IMR-90 (cell line): Measurements from ENCODE around the gene UBXN1. TPM values are rescaled to one million over a fixed set of nuclear protein-coding genes. Genes with fewer than 3 reads are reported as not detected.
A peak's percentile ranks its signal among the peaks of the same experiment; 100 is the strongest.

Experiments
- ATAC-seq: fragments of 200-7000 bp; cut with Tn5 transposase; 2 replicates; pipeline ENCODE4 v1.9.1; 2020; ENCODE audit warnings: low read depth, mild to moderate bottlenecking, moderate library complexity
- BruUV-seq: library from RNA; stranded (reverse); fragments of 400-500 nt; replicated peaks from 2 replicates; lab custom pipeline; 2021; lab: Mats Ljungman, UMichigan
- CTCF ChIA-PET: fragments of 300-600 bp; formaldehyde crosslinking; extraction: SDS; loops from one replicate; lab custom pipeline; 2021; ENCODE audit warnings: antibody characterized with exemption; lab: Yijun Ruan, JAX
- POLR2A ChIA-PET: fragments of 300-600 bp; sonication (Branson Sonifier 250); formaldehyde crosslinking; loops from one replicate; lab custom pipeline; 2022; ENCODE audit warnings: antibody characterized with exemption; ENCODE audit not compliant: unreplicated experiment; lab: Charles Lee
- DNase-seq: peaks from one replicate; pipeline ENCODE4 v3.0.0; 2013
- H2AFZ ChIP-seq: replicated peaks from 2 replicates; pipeline ENCODE3; 2013; ENCODE audit warnings: low read length, mild to moderate bottlenecking; ENCODE audit not compliant: poor library complexity
- H2AK5ac ChIP-seq: 2 replicates; pipeline ENCODE4 v1.6.1; 2013; ENCODE audit warnings: low read depth, low read length, inconsistent platforms
- H2AK9ac ChIP-seq: replicated peaks from 2 replicates; pipeline ENCODE3; 2013; ENCODE audit warnings: mild to moderate bottlenecking, low read depth, low read length, moderate library complexity; ENCODE audit not compliant: poor library complexity
- H2BK120ac ChIP-seq: 2 replicates; pipeline ENCODE4 v1.6.1; 2013; ENCODE audit warnings: low read depth, low read length, inconsistent platforms
- H2BK15ac ChIP-seq: 3 replicates; pipeline ENCODE4 v1.6.1; 2013; ENCODE audit warnings: low read depth, low read length, inconsistent platforms
- H2BK20ac ChIP-seq: 2 replicates; pipeline ENCODE4 v1.6.1; 2013; ENCODE audit warnings: low read depth, mild to moderate bottlenecking, inconsistent platforms, low read length, moderate library complexity
- H2BK5ac ChIP-seq: 2 replicates; pipeline ENCODE4 v1.6.1; 2013; ENCODE audit warnings: mild to moderate bottlenecking, low read depth, low read length, inconsistent platforms; ENCODE audit not compliant: poor library complexity, severe bottlenecking
- H3K14ac ChIP-seq: replicated peaks from 2 replicates; pipeline ENCODE4 v1.6.1; 2013; ENCODE audit warnings: low read depth, low read length, inconsistent platforms
- H3K18ac ChIP-seq: 2 replicates; pipeline ENCODE4 v1.6.1; 2013; ENCODE audit warnings: low read depth, low read length, control low read depth
- H3K23ac ChIP-seq: 2 replicates; pipeline ENCODE4 v1.6.1; 2013; ENCODE audit warnings: low read depth, low read length, inconsistent platforms
- H3K27ac ChIP-seq: 2 replicates; pipeline ENCODE4 v1.5.1; 2013; ENCODE audit warnings: mild to moderate bottlenecking, control low read depth, low read length; ENCODE audit not compliant: insufficient read depth
- H3K27me3 ChIP-seq: 2 replicates; pipeline ENCODE4 v1.6.1; 2013; ENCODE audit warnings: low read length; ENCODE audit not compliant: control insufficient read depth, insufficient read depth
- H3K36me3 ChIP-seq: 2 replicates; pipeline ENCODE4 v1.6.1; 2013; ENCODE audit warnings: low read length, mixed read lengths; ENCODE audit not compliant: control insufficient read depth, insufficient read depth
- H3K4ac ChIP-seq: 2 replicates; pipeline ENCODE4 v1.6.1; 2013; ENCODE audit warnings: low read depth, low read length, inconsistent platforms
- H3K4me1 ChIP-seq: 2 replicates; pipeline ENCODE4 v1.6.1; 2013; ENCODE audit warnings: low read length, mixed read lengths; ENCODE audit not compliant: control insufficient read depth, insufficient read depth
- H3K4me2 ChIP-seq: 2 replicates; pipeline ENCODE4 v1.6.1; 2013; ENCODE audit warnings: low read depth, mild to moderate bottlenecking, control low read depth, low read length, moderate library complexity
- H3K4me3 ChIP-seq: 2 replicates; pipeline ENCODE4 v1.5.1; 2013; ENCODE audit warnings: low read depth, mild to moderate bottlenecking, control low read depth, low read length, moderate library complexity; ENCODE audit not compliant: insufficient read depth
- H3K56ac ChIP-seq: 2 replicates; pipeline ENCODE4 v1.6.1; 2013; ENCODE audit warnings: low read length, inconsistent platforms; ENCODE audit not compliant: insufficient read depth; ENCODE audit errors: extremely low read depth
- H3K79me1 ChIP-seq, 2 experiments: 2 replicates each; pipeline ENCODE4 v1.6.1; 2013; ENCODE audit warnings: low read length in 2 of 2, inconsistent platforms in 1 of 2, low read depth in 1 of 2
- H3K9ac ChIP-seq: 2 replicates; pipeline ENCODE4 v1.6.1; 2013; ENCODE audit warnings: low read depth, low read length, control low read depth
- H3K9me1 ChIP-seq: 2 replicates; pipeline ENCODE4 v1.6.1; 2013; ENCODE audit warnings: low read length, inconsistent platforms; ENCODE audit not compliant: insufficient read depth
- H3K9me3 ChIP-seq: 2 replicates; pipeline ENCODE4 v1.6.1; 2013; ENCODE audit warnings: low read length; ENCODE audit not compliant: control insufficient read depth, insufficient read depth
- H4K20me1 ChIP-seq: 2 replicates; pipeline ENCODE4 v1.6.1; 2013; ENCODE audit warnings: low read length, inconsistent platforms; ENCODE audit not compliant: insufficient read depth
- H4K5ac ChIP-seq: 2 replicates; pipeline ENCODE4 v1.6.1; 2013; ENCODE audit warnings: mild to moderate bottlenecking, low read depth, low read length, control low read depth
- H4K8ac ChIP-seq, 2 experiments: 2 replicates each; pipeline ENCODE4 v1.6.1; 2013; ENCODE audit warnings: low read depth in 2 of 2, low read length in 2 of 2, control low read depth in 1 of 2, inconsistent platforms in 1 of 2
- H4K91ac ChIP-seq: 2 replicates; pipeline ENCODE4 v1.6.1; 2013; ENCODE audit warnings: low read depth, low read length, inconsistent platforms; ENCODE audit not compliant: insufficient read depth
- BHLHE40 ChIP-seq: fragments of 150-350 bp; IDR thresholded peaks from 2 replicates; pipeline ENCODE4 v1.6.1; 2016; ENCODE audit warnings: mild to moderate bottlenecking, low read depth, low read length
- CEBPB ChIP-seq: IDR thresholded peaks from 2 replicates; pipeline ENCODE4 v1.6.1; 2012; ENCODE audit warnings: low read depth, low read length, improper control_type of control experiment
- CTCF ChIP-seq: conservative IDR thresholded peaks from 2 replicates; pipeline ENCODE4 v1.5.1; 2012; ENCODE audit warnings: mild to moderate bottlenecking, low read depth, low read length, improper control_type of control experiment
- MAZ ChIP-seq: IDR thresholded peaks from 2 replicates; pipeline ENCODE4 v1.6.1; 2012; ENCODE audit warnings: low read depth, mild to moderate bottlenecking, low read length, improper control_type of control experiment, moderate library complexity, borderline replicate concordance
- MXI1 ChIP-seq: IDR thresholded peaks from 2 replicates; pipeline ENCODE4 v1.6.1; 2012; ENCODE audit warnings: low read depth, mild to moderate bottlenecking, low read length, moderate library complexity, borderline replicate concordance
- NFE2L2 ChIP-seq: fragments of 150-350 bp; IDR thresholded peaks from 2 replicates; pipeline ENCODE4 v1.6.1; 2016; ENCODE audit warnings: low read depth, mild to moderate bottlenecking, low read length
- POLR2A ChIP-seq: IDR thresholded peaks from 2 replicates; pipeline ENCODE4 v1.6.1; 2012; ENCODE audit warnings: mild to moderate bottlenecking, low read depth, low read length
- RCOR1 ChIP-seq: IDR thresholded peaks from 2 replicates; pipeline ENCODE4 v1.6.1; 2012; ENCODE audit warnings: mild to moderate bottlenecking, low read length, improper control_type of control experiment; ENCODE audit not compliant: insufficient replicate concordance
- RFX5 ChIP-seq: IDR thresholded peaks from 2 replicates; pipeline ENCODE4 v1.8.0; 2012; ENCODE audit warnings: low read depth, mild to moderate bottlenecking, low read length, moderate library complexity
- WGBS, 2 experiments: methylation state at CpG; one replicate each; pipeline versions ENCODE4 v1.1.5 to v1.1.7; 2013; ENCODE audit warnings: missing lambda C conversion rate in 2 of 2; ENCODE audit not compliant: insufficient read length in 1 of 2; ENCODE audit errors: extremely low coverage in 2 of 2; 5-methylcytosine and 5-hydroxymethylcytosine counted together
- dilution Hi-C: fragments of 300-500 bp; cut with HindIII; formaldehyde crosslinking; loops from one replicate; pipeline ENCODE4 v1.14.3; 2018; ENCODE audit warnings: low sequenced_read_pairs; ENCODE audit not compliant: unreplicated experiment
- in situ Hi-C: fragments of 300-500 bp; cut with MboI; formaldehyde crosslinking; loops from 3 replicates; pipeline ENCODE4 v1.14.3; 2019; ENCODE audit warnings: low sequenced_read_pairs, inconsistent platforms, mixed read lengths
- intact Hi-C: fragments of 100-400 bp; cut with micrococcal nuclease; formaldehyde crosslinking; loops from 2 replicates; pipeline ENCODE4 v1.10.0; 2022
- polyA plus RNA-seq, 3 experiments: library from polyadenylated mRNA; depleted of rRNA; stranded (reverse); fragments of >200 nt; gene quantifications; 2 replicates each; pipeline ENCODE4 v1.2.3, GENCODE V29; 2012; ENCODE audit warnings: low replicate concordance in 1 of 3
- total RNA-seq: library from RNA; depleted of rRNA; stranded (reverse); fragments of >200 nt; gene quantifications from 2 replicates; pipeline ENCODE4 v1.2.3, GENCODE V29; 2012

The UBXN1 gene
- total and polyA plus RNA-seq, 2 of the 4 experiments (the other 2 are of a cell fraction), result 50.0 to 81.6 TPM

GRCh38 chr11:62645946-62646824 lies 32.7 kb downstream of the UBXN1 start, which contains the start of gene GANAB:
Gene GANAB, minus strand, starts transcription at chr11:62646613. Its CDS starts 14 bp downstream, at chr11:62646599.
- no peaks in the 10 kb centered on the region for H3K9me3 ChIP-seq
- H2AK5ac ChIP-seq, result peak within 1 kb of the TSS; percentile 96
- intact Hi-C loops (no loop called here), dilution Hi-C loops (no loop called here), in situ Hi-C loops (no loop called here)
- no peak within 1 kb of the TSS for H2BK20ac ChIP-seq
- no peak within 1 kb of the TSS for H2BK15ac ChIP-seq
- peak within 1 kb of the TSS; percentile 99 for H3K9ac ChIP-seq
- H3K4ac ChIP-seq, result peak within 1 kb of the TSS; percentile 93
- peak within 1 kb of the TSS; percentile 91 for H3K56ac ChIP-seq
- H3K4me3 ChIP-seq, result peak within 1 kb of the TSS; percentile 72
- peak within 1 kb of the TSS; percentile 98 for H2AK9ac ChIP-seq
- peaks cover 0 to 50% of the 10 kb centered on the region in 2 experiments; a peak in 3 of 4 replicates for H3K79me1 ChIP-seq
- peak within 1 kb of the TSS; percentile 68 for H2BK120ac ChIP-seq
- ChIA-PET POLR2A (interaction anchor here (0.8 kb wide), 1 partner anchor 72 kb away, joined by 3 read pairs; the partner anchor contains the start of gene EEF1G), CTCF (no interaction called here)
- peak within 1 kb of the TSS; percentile 76 for H4K8ac ChIP-seq
- peak within 1 kb of the TSS; percentile 97 for H3K14ac ChIP-seq
- TF ChIP-seq NFE2L2 (no peak), MXI1 (peak; percentile 76), POLR2A (peak; percentile 93), CTCF (no peak), RFX5 (0 out of 2 replicates have a peak, but pooled peaks have one; percentile 9), BHLHE40 (no peak; the same call in 1 of the 2 replicates), CEBPB (no peak), RCOR1 (no peak), MAZ (peak; percentile 81; the same call in 1 of the 2 replicates)
- peak within 1 kb of the TSS; percentile 95 for H3K4me2 ChIP-seq
- H3K27me3 ChIP-seq, result no peaks in the 10 kb centered on the region
- H3K9me1 ChIP-seq, result peaks cover 7% of the 10 kb centered on the region; the same call in 1 of the 2 replicates
- BruUV-seq, result TSS peak; percentile 24
- H3K36me3 ChIP-seq, result peaks cover 36% of the 10 kb centered on the region
- 2% methylated on average over 17 of the region's 73 CpGs; no CpG with 5 or more reads in 1 of the 2 experiments for WGBS, 2 experiments
- H4K20me1 ChIP-seq, result peaks cover 17% of the 10 kb centered on the region
- H3K4me1 ChIP-seq, result peaks cover 6% of the 10 kb centered on the region; the same call in 1 of the 2 replicates
- peak within 1 kb of the TSS; percentile 88 for H4K91ac ChIP-seq
- DNase-seq (peak; percentile 96), ATAC-seq (peak; percentile 99)
- peak within 1 kb of the TSS; percentile 62 for H2BK5ac ChIP-seq
- H3K27ac ChIP-seq, result peak within 1 kb of the TSS; percentile 86
- H2AFZ ChIP-seq, result peak within 1 kb of the TSS; percentile 69
- peak within 1 kb of the TSS; percentile 28 for H4K5ac ChIP-seq
- H3K23ac ChIP-seq, result peak within 1 kb of the TSS; percentile 95
- H3K18ac ChIP-seq, result no peak within 1 kb of the TSS; the same call in 1 of the 2 replicates
